GM19324 (cell line): Measurements from ENCODE around the gene TULP4.

Experiments
- ATAC-seq: cut with Tn5 transposase; IDR thresholded peaks from one replicate; pipeline ENCODE4 v1.9.1; 2021; ENCODE audit warnings: mild to moderate bottlenecking, moderate library complexity; ENCODE audit not compliant: unreplicated experiment, low FRiP score

The TULP4 gene

GRCh38 chr6:158489441-158489840, 177.2 kb downstream of the TULP4 start:
- ATAC-seq = no peak

DNA sequence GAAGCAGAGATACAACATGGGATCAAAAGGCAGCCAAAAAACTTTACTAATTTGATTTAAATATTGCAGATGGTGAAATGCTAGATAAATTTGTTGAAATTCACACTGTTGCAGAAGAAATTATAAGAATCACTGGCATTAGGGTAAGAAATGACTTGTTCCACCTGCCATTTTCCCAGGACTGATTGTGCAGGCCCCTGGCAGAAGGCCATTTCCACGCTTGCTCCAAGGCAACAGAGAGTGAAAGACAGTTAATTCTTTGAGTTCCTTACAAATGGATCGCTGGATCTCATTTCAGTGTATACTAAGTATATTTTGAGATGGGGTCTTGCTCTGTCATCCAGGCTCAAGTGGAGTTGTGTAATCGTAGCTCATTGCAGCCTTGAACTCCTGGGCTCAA, 180.6 kb downstream of the TULP4 start:
- no peak for ATAC-seq

DNA sequence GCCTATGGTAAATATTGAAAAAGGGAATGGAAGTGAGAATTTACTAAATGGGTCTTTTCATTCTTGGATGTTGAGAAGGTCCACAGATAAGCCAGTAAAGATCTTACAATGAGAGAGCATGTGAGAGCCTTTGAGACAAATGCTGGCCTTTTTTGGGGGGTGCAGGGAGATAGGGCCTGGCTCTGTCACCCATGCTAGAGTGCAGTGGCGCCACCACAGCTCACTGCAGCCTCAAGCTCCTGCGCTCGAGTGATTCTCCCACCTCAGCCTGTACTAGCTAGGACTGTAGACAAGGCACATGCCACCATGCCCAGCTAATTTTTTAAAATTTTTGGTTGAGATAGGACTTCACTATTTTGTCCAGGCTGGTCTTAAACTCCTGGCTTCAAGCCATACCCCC, 184.4 kb downstream of the TULP4 start:
- ATAC-seq = no peak

GRCh38 chr6:158497620-158498019, 185.4 kb downstream of the TULP4 start:
- ATAC-seq = no peak

GRCh38 chr6:158498362-158498761, 186.1 kb downstream of the TULP4 start:
- ATAC-seq = no peak

DNA sequence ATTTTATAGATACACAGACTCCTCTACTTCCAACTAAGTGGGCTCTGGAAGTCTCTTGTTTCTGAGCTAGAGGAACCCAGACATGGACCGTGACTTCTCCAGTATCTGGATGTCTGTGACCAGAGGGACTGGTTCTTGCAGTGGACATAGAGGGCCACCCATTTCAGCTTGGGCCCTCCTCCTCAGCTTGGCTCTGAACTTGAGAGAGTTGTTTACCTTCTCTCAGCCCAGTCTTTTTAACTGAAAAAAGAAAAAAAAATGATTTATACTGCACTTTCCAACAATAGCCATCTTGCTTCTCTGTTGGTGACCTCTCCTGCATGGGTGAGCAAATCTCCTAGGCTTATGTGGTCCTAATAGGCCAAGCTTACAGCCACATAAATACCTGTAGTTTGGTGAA, 187.3 kb downstream of the TULP4 start:
- no peak for ATAC-seq

GRCh38 chr6:158500016-158500735, 187.9 kb downstream of the TULP4 start:
- ATAC-seq = no peak

DNA sequence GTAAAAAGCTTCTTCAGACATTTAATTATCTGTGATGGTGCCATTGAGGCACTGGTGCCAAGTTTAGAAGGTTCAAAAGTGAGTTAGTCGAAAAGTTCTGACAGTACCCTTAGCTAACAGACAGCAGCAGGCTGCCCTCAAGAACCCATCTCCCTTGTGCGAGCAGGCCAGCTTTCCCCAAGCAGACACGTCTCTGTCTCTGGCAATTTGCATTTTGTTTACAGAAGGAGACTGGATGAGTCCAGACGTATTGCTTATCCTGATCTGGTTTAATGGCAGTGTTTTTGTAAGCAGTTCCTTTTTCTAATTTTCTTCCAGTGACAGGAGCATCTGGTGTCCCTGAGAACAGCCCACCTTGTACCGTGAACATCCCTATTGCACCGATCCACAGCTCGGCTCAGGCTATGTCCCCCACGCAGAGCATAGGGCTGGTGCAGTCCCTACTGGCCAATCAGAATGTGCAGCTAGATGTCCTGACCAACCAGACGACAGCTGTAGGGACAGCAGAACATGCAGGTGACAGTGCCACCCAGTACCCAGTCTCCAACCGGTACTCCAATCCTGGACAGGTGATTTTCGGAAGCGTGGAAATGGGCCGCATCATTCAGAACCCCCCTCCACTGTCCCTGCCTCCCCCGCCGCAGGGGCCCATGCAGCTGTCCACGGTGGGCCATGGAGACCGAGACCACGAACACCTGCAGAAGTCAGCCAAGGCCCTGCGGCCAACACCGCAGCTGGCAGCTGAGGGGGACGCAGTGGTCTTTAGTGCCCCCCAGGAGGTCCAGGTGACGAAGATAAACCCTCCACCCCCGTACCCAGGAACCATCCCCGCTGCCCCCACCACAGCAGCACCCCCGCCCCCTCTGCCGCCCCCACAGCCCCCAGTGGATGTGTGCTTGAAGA, 189.3 kb downstream of the TULP4 start:
- no peak for ATAC-seq

- ATAC-seq = no peak
These were observed 190.1 kb downstream of the TULP4 start for GRCh38 chr6:158502263-158502950.

DNA sequence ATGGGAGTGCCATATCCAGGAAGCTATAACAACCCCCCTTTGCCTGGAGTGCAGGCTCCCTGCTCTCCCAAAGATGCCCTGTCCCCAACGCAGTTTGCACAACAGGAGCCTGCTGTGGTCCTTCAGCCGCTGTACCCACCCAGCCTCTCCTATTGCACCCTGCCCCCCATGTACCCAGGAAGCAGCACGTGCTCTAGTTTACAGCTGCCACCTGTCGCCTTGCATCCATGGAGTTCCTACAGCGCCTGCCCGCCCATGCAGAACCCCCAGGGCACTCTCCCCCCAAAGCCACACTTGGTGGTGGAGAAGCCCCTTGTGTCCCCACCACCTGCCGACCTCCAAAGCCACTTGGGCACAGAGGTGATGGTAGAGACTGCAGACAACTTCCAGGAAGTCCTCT, 191.0 kb downstream of the TULP4 start:
- no peak for ATAC-seq

GRCh38 chr6:158503846-158504245, 191.6 kb downstream of the TULP4 start:
- ATAC-seq = no peak

GRCh38 chr6:158505194-158505593, 192.9 kb downstream of the TULP4 start:
- no peak for ATAC-seq

DNA sequence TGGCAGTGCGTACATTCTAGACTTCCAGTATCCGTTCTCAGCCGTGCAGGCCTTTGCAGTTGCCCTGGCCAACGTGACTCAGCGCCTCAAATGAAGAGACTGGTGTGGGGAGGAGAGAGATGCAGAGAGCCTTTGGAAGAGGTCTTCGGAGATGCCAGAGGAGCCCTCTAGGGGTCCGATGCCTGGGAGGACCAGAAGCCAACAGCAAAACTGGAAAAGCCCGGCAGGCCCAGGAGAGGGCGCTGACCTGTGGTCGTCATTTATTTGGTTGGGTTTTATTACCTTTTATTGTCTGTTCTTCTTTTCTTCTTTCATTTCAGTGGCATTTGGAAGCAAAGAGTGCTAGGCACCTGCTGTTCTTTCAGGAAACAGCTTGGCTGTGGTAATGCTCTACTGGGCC, 194.3 kb downstream of the TULP4 start:
- no peak for ATAC-seq

DNA sequence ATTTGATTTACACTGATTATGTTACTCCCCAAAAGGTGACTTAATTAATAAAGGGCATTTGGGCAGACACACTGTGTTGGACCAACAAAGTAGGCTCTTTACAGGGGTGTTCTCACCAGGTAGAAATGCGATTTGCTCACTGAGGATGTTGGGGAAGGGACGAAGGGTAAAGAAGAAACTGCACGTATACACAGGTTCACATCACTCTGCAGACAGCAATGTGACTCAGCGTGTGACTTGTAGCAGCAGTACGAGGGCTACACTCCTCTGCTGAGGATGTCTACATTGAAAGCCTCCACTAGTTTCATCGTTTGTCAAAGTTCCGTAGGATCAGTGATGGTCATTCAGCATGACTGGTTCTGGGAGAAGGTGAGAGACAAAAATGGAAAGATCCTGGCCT, 194.9 kb downstream of the TULP4 start:
- ATAC-seq = no peak

GRCh38 chr6:158508450-158508849, 196.2 kb downstream of the TULP4 start:
- ATAC-seq = no peak

GRCh38 chr6:158509465-158509864, 197.2 kb downstream of the TULP4 start:
- no peak for ATAC-seq

DNA sequence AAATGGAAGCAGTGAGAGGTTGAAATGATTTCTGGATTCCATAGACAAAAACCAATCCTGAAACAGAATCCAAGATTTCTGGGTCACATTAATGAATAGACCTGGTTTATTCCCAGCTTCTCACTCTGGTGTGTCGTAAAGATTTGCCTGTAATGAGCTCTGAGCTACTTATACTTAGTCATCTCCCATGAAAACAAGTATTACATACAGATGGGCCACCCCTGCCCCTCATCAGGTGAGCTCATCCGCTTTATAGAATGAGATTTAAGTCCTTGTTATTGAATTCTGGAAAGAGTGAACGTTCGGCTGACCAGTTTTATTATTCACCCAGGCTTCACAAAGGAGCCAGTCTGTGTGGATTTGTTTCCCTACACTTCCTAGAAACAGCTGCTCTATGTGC, 200.5 kb downstream of the TULP4 start:
- ATAC-seq = no peak

DNA sequence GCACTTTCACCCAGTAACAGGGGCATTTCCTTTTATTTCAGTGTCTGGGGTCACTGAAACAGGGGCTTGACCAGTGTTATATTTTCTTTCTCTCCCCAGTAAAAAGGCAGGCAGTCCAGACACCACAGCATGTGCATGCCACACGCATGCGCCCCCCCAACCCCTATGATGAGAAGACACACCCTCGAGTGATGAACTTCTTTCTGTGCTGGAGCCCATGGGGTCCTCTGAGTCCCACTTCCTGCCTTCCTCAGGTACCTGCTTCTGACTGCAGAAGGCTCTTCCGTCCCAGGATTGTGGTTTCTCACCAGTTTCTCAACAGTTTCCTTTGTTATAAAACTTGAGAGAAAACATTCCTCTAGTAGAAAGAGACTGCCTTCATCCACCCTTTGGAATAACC, 201.9 kb downstream of the TULP4 start:
- no peak for ATAC-seq

- ATAC-seq = no peak
These were observed 202.7 kb downstream of the TULP4 start for GRCh38 chr6:158514991-158515390.

- ATAC-seq = no peak
These were observed 203.8 kb downstream of the TULP4 start for GRCh38 chr6:158516098-158516497.

DNA sequence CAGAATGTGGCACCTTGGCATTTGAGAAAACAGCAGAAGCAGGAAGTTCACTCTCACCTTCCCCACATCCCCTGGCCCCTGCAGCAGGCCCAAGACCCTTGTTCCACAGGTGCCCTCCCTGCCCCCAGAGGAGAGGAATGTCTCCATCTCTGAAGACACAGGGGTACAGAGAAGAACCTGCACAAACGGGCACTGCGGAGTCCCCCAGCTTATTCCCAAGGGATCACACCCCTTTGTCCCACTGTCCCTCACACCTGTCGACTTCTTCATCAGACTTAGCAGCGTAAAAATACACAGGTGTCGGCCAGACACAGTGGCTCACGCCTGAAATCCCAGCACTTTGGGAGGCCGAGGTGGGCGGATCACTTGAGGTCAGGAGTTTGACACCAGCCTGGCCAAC, 204.8 kb downstream of the TULP4 start:
- ATAC-seq = no peak
